ENCODE results near the gene SGMS2.

The SGMS2 gene

DNA sequence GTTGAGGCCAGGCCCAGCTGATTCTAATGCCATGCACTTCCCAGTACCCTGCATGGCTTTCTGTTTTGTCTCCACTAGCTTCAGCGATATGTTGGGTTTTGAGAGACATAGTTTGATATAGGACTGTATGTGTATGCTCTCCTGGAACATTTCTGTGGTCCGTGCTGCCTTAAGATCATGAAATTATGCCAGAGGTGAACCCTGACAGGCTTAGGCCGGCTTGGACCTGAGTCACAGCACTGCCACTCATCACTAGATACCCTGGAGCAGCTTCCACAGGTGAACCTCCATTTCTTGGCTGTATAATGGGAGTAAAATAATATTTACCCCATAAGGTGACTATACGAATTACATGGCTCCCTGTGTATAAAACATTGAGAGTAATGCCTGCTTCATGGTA is 6.4 kb downstream of the SGMS2 start:
- DNase-seq: no peak

DNA sequence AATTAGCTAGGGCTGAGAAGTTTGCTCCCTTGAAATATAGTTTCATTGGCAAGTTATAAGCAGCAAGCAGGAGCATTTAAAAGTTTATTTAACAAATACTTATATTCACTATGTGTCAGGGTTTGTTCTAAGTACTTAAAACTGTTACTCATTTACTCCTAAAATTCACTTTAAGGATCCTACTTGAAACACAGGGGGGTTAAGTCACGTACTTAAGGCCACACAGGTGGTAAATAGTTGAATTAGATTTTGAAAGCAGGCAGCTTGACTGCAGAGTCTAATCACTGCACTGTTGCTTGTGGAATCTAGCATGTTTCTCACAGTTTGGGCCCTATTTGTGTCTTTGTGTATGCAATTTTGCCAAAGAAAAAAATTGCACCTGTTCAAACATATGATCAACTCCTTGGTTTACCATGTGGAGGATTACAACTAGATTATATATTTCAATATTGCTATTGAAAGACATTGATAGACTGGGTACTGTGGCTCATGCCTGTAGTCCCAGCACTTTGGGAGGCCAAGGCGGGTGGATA is 7.6 kb downstream of the SGMS2 start:
- DNase-seq: no peak

DNA sequence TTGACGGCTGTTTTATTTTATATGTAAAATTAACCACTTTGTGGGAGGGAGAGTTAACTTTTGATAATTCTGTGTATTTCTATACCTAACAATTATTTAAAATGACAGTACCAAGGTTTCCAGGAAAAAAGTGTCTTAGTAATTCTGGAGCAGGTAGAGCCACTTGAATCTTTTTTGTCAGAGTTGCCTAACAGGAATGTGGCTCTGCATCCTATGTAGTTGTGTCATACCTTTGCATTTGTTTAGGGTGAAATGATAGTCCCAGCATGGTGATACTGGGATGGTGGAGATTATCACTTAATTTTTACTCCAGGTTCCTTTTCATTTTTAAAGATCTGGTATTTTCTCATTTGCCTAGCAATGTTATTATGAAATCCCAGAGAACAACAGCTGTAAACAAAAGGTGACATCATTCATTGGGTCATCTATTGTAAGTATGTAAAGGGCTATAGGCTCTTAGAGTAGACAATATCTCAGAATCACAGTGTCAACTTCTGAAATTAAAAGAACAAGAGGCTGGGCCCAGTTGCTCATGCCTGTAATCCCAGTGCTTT is 9.6 kb downstream of the SGMS2 start:
- DNase-seq: no peak

DNA sequence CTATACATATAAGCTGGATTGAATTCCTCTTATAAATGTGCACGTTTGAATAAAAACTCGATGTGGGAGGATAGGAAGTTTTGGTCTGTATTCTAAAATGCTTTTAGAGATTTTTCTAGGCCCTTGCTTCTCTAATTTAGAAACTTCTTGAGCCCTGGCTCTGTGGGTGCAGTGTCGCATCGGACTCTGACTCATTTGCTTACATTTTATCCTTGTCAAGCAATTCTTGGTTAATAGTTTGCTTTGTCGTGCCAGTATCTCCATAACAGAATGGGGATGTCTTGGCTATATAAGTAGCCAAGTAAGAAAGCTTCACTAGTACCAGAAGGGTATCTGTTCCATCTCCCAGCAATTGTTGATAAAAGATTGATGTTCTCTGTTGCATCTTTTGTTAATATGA is 10.7 kb downstream of the SGMS2 start:
- DNase-seq: no peak

DNA sequence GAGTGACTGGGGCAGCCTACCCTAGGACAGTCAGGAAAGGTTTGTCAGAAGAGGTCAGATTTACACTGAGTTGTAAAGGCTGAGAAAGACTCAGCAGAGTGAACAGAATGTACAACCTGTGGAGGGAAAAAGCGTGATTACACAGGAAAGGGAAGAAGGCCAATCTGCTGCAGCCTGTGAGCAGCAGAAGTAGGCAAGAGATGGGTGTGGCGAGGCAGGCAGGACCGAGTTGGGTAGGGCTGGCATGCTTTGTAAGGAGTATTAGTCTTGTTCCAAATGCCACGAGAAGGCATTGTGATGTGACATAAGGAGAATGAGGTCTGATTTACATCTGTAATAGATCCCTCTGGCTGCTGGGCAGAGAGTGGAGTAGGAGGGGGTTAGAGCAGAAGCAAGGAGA is 12.6 kb downstream of the SGMS2 start:
- DNase-seq: no peak

DNA sequence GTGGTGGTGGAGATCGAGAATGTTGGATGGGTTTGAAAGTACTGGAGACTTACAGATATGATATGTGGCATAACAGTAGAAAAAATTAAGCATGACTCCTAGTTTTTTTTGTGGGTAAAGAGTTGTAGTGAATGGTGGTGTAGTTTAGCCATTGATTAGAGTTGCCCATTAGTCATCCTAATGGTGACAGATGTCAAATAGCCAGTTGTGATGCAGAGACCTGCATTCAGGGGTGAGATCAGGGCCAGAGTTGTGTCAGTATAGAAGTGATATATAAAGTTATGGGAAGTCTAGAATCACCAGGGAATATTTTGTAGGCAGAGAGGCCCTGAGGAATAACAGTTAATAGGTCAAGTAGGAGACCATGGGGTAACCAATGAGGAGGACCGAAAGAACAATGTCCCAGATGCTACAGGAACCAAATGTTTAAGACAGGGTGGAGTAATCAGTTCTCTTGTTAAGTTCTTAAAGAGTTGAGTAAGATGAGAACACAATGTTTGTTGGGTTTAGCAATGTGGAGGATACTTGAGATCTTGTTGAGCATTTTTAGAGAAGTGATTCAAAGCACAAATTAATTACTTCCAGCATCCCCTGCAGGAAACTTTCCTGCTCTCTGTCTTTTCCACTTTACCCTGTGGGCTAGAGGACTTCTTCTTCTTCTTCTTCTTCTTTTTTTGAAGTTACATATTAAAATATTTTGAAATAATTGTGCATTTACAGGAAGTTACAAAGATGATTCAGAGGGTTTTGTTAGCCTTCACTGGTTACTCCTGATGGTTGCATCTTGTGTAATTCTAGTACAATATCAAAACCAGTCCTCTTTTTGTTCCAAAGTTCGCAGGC is 13.3 kb downstream of the SGMS2 start:
- no peak for DNase-seq

DNA sequence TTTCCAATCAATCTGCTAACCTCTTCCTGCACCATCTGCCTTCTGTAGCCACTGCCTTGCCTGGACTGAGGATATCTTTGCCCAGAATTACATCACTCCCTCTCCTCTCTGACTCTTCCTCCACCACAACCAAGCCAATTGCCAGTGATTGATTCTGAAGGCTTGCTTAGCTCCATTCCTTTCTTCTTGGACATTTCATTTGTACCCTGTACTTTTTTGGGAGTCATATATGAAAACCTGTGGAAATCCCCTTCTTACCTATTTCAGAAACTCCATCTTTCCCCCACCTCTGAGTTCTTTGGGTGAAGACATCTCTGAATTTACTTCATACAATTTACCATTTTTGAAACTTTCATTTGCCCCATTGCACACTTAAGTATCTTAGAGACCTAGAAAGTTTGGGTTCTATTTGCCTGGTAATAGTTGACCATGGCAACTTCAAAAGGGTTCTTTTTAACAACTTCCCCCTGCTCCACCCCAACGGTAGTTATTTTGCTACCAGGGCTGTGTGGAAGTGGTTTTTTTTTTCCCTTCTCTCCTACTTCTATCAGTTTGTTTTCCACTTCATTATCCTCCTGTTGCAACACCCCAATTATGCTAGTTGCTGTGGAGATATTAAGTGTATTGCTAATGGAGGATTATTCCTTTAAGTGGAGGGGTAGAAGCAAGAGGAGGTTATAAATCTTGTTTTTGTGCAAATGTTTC is 14.3 kb downstream of the SGMS2 start:
- no peak for DNase-seq

DNA sequence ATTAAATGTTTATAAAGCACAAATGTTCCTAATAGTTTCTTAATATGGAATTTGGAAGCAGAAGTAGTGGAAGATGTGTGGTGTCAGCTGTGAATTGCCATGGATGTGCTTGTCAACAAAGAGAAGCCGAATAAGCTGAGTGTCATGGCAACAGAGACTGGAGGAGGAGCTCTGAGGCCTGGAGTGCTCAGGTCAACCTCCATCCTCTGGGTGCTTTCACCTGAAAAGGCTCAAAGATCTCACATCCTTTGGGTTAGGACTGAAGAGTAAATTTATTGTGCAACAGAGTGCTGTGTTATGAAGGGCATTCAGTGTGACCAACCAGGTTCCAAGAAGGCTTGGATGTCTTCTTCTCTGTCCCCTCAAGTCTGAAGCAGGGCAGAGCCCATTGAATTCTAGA is 18.7 kb downstream of the SGMS2 start:
- DNase-seq: no peak

DNA sequence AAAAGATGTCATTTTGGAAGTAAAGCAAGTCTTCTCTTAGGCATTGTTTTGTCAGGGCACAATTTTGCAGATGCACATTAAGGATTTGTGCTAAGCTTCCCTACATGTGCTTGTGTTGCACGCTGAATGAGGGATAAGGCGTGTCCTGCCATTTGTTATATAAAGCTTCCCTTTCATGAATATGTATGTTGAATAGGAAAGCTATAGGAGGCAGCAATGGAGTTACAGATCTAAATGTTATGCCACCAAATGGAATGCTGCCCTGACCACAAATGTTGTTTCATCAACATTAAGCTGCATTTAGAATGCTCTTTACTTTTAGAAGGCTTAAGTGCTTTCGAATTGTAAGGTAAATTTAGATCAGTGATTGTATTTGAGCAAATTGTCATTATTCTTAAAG is 20.9 kb downstream of the SGMS2 start:
- DNase-seq: no peak

DNA sequence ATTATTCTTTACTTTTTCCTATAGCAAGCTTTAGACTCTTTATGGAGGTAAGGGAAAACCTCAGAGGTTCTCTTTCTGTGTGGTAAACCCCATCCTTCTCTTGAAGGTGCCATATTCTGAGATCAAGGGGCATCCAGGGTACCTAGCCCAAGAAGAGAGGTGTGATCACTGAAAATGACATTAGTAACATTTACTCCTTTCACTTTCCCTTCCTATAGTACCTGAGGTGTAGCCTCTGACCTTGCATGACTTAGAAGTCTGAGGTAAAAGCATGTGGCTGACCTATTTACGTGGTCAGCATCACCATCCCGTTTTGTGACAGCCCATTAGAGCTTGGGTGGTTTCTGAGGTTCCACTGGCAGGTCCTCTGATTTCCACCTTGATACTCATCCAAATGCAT is 25.7 kb downstream of the SGMS2 start:
- DNase-seq: no peak

DNA sequence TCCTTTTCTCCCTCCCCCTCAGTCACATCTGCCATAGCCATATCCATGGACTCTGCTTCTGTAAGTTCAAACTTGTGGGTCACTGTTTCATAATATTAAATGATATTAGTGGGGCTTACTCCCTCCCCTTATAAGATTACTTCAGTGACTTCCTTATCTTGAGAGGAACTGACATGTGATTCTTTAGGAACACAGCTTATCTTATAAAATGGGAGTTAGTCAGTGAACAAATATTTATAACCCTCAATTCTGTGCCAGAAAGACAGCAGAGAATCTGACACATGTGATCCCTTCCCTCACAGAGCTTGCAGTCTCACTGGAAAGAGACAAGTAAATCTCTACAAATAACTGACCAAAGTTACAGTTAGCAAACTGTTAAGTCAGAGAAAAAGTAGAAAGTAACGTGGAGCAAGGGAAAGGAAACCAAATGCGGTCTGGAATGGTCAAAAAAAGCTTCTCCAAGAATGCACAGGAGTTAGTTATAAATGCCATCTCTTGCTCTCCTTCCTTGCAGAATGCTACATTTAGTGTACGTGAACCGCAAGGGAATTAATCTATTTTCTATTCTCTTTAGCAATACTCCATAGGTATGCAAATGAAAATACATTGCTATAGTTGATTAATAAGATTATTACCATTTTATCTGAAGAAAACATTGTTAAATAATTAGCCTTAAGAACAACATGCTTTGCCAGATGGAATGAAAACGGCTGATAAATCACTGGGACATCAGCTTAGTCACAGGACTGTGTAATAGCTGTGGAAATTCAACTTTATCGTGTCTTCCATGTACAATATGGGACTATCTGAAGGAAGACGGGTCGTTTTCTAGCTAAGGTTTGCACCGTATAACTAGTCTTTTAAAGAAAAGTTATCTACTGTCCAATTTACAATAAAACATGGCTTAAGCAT is 29.0 kb downstream of the SGMS2 start:
- DNase-seq: no peak

DNA sequence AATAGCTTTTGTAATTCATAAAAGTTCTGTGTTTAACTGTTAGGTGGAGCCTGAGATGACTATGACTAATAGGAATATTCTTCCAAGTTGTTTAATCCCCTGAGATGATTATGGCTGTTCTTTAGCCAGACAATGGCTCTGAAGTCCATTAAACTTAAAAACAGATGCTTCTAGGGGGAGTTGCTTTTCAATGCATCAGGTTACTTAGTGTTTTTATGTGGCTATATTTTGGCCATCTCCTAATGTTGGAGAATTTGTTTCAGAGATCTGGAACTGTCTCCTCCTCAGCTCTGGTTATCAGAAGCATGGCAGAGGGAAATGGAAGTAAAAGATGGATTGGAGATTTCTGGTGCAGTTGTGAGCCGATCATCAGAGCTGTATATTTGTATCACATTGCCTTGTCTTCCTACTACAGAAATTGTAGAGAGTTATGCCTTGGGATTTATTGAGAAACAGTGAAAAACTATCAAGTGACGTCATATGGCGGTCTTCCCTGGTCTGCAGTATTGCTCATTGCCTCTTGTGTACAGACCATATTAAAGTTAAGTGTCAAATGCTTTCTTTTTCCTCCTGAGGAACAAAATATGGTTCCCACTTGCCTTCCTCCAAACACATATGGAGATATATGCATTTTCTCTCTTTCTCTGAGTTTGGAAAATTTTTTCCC is 29.8 kb downstream of the SGMS2 start:
- DNase-seq: no peak

DNA sequence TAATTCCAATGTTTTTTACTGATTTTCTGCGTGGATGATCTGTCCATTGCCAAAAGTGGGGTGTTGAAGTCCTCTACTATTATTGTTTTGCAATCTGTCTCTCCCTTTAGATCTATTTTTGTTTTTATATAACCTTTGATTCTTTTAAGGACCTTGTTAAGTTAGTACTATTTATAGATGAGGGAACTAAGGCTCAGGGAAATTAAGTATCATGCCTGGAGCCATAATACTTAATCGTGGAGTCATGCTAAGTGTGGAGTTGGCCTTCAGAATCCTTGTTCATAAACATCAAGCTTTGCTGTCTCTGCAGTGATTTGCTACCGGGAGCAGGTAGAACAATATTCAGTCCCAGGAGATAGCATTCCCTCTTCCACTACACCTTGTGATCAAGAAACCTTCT is 31.0 kb downstream of the SGMS2 start:
- DNase-seq: no peak

DNA sequence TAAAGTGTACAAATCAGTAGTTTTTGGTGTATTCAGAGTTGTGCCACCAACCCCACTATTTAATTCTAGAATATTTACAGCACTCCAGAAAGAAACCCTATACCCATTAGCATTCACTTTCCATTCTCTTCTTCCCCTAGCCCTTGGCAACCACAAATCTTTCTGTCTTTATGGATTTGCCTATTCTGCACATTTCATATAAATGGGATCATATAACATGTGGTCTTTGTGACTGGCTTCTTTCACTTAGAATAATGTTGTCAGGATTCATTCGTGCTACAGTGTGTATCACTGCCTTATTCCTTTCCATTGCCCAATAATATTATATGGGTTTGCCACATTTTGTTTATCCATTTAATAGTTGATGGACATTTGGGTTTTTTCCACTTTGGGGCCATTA is 32.2 kb downstream of the SGMS2 start:
- no peak for DNase-seq

DNA sequence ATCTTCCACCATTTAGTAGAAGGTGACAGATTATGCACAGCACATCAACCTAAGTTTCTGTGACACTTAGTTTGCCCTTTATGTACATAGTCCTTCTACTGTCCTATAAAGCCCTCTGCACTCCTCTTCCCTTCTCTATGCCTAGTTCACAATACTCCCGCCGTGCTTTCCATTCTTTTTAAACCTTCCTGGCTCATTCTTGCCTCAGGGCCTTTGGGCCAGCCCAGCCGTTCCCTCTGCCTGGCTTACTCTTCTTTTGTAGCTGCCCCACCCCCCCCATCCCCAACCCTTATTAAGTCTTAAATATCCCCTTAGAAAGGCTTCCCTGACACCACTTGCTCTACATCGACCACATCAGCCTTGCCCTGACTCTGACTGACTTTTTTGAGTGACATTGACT is 33.0 kb downstream of the SGMS2 start:
- no peak for DNase-seq

DNA sequence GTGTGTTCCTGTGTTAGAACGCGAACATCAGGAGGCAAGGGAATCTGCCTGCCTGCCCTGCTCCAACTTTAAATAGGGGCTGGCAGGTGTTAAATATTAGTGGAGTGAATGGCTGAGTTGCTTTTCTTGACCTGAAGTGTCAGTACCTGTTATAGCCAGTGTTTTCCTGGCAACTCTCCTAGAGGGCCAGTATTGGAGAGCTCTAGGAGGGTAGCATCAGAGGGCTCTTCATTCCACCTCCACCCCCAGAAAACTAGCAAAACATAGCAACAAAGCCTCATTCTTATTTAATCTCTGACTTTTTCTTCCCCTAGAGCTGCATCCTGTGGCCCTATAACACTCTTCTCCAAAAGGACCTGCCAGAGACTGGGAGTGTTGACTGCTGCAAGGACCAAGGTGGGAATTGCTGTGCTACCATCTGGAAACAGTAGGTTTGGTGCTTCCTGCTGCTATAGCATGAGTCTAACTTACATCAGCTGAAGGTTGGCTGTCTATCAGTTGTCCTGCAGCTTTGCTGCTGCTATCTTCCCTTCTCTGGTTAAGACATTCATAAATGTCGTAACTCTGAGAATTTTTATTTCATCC is 33.5 kb downstream of the SGMS2 start:
- DNase-seq: no peak

DNA sequence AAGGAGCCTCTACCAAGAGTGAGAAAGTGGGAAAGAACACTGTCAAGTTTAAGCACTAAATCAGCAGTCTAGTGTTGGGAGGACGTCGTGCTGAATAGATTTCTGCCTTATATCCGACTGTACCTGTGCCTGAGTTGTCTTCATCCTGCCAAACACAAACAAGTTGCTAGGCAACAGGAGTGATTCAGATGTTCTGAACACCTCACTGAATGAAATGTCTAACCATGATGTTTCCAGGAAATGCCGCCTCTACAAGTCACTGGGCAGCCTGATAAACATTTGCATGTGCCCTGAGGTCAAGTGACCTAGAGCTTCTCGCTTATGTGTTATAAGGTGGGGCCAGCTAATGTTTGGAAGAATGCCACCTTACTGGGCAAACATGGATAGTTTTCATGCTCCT is 37.9 kb downstream of the SGMS2 start:
- DNase-seq: no peak

DNA sequence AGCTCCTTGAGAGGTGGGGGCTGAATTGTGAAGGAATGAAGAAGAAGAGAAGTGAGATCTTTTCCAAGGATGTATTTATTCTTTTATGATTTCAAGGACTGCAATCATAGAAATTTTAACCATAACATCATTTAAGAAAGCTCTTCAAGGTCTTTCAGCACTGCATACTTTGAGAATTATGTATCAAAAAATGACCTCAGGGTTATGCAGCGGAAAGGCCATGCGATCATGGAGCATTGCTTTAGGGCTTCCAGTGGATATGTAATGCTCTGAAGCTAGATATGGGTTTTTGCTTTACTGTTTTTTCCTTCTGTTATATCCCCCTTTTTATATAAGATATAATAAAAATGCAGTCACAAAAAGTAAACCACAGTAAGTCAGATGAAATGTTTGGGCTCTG is 38.7 kb downstream of the SGMS2 start:
- no peak for DNase-seq

DNA sequence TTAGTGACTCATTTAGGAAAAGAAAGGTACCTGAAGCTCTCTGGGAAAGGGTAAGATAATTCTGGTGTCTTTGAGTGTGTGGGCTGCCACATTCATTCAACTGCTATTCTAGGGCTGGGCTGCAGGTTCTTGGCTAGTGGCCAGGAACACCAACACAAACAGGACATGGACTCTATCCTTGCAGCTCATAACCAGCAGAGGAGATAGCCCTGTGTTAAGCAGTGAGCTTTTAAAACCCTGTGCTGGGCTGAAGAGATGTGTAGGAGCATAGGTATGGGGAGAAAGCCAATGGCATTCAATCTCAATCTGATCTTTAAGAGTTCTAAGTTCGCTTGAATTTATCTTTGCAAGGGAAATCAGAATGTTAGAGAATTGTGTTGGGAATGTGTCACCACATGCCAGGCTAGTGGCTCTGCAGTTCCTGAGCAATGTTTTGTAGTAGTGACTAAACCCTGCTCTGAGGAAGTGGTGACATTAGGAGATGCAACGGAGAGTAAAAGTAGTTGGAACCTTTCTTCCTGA is 39.2 kb downstream of the SGMS2 start:
- no peak for DNase-seq

DNA sequence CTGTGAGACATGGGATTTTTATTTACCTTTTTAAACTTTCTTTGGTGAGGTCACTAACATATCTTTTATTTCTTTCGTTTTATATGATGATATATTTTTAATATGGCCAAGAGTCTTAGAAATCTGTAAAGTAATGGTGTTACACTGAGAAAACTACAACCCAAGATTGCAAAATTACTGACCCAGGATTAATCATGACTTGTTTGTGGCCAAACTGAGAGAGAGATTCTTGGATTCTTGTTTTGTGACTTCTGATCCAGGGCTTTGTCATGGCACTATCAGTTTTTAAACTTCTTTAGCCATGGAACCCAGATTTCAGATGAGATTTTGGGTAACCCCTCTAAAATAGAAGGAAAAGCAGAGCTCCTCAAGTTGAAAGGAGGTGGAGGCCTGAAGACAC is 42.0 kb downstream of the SGMS2 start:
- no peak for DNase-seq

DNA sequence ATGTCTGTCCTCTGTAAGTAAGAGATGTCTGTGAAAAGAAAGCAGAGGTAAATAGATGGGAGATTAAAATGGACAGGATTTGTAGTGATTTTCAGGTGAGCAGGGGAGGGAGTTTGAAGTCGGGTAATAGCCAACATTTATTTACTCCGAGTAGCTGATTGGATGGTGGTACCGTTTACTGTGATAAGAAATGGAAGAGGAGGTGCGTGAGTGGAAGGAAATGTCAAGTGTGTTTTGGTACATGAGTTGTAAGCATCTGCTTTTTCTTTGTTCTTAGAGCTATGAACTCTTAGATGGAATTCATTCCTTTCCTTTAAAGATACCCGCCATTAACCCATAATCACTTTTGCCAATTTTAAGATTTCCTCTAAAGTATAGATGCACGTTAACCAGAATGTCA is 45.5 kb downstream of the SGMS2 start:
- no peak for DNase-seq
